ENCODE data around the gene COL5A1.

- TF ChIP-seq POLR2AphosphoS5 (IDR thresholded peaks at IDR 0.05; ENCODE audit: low read depth, low read length) (no peak), FOXP2 (optimal IDR thresholded peaks at IDR 0.05; ENCODE audit: borderline replicate concordance, extremely low read depth, extremely low read length, insufficient read depth) (no peak), TAF1 (IDR thresholded peaks at IDR 0.05; ENCODE audit: borderline replicate concordance, insufficient read depth, low read length) (no peak)
- TF ChIP-seq, protein P1, sequence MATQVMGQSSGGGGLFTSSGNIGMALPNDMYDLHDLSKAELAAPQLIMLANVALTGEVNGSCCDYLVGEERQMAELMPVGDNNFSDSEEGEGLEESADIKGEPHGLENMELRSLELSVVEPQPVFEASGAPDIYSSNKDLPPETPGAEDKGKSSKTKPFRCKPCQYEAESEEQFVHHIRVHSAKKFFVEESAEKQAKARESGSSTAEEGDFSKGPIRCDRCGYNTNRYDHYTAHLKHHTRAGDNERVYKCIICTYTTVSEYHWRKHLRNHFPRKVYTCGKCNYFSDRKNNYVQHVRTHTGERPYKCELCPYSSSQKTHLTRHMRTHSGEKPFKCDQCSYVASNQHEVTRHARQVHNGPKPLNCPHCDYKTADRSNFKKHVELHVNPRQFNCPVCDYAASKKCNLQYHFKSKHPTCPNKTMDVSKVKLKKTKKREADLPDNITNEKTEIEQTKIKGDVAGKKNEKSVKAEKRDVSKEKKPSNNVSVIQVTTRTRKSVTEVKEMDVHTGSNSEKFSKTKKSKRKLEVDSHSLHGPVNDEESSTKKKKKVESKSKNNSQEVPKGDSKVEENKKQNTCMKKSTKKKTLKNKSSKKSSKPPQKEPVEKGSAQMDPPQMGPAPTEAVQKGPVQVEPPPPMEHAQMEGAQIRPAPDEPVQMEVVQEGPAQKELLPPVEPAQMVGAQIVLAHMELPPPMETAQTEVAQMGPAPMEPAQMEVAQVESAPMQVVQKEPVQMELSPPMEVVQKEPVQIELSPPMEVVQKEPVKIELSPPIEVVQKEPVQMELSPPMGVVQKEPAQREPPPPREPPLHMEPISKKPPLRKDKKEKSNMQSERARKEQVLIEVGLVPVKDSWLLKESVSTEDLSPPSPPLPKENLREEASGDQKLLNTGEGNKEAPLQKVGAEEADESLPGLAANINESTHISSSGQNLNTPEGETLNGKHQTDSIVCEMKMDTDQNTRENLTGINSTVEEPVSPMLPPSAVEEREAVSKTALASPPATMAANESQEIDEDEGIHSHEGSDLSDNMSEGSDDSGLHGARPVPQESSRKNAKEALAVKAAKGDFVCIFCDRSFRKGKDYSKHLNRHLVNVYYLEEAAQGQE (IDR thresholded peaks at IDR 0.05; ENCODE audit: insufficient read depth in 1 of 2, low read depth in 2 of 2, low read length in 2 of 2), result no peak
Measured at GRCh38 chr9:134892820-134893420, 251.3 kb downstream of the COL5A1 start.

Measured in PFSK-1 (cell line).